ENCODE results near the gene SLC18B1.
"Not testable (repeated sequence)": the region's sequence is repeated elsewhere in the genome, so short reads cannot be mapped to it uniquely, and the experiment has no call there.

The SLC18B1 gene

DNA sequence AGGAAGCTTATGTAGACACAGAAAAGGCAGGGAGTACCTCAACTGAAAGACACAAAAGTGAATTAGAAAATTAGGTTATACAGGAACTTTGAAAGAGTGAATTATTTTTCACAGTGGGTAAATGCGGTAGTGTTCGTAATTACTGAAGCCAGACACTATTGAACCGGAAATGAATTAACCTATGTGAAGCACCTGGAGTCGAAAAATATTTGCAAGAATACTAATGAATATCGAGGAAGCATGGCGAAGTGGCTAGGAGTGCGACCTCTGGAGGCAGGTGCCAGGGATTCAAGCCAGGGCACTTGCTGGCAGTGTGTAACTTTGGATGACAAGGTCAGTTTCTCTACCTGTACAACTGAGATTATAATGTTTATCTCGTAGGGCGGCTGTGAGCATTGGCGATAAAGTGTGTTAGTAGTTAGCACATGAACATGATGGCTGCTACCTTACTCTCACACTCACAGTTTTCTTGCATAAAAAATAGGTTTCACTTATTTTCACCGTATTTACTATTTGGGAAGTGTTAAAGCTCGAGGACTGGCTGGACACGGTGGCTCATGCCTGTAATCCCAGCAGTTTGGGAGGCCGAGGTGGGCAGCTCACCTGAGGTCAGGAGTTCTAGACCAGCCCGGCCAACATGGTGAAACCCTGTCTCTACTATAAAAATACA is 567 bp upstream of the SLC18B1 start:
- DNase-seq (ENCODE audit: low read depth in 2 of 2) = no peak

GRCh38 chr6:132795461-132795860 is 3.0 kb downstream of the SLC18B1 start:
- DNase-seq (ENCODE audit: low read depth in 2 of 2) = no peak

DNA sequence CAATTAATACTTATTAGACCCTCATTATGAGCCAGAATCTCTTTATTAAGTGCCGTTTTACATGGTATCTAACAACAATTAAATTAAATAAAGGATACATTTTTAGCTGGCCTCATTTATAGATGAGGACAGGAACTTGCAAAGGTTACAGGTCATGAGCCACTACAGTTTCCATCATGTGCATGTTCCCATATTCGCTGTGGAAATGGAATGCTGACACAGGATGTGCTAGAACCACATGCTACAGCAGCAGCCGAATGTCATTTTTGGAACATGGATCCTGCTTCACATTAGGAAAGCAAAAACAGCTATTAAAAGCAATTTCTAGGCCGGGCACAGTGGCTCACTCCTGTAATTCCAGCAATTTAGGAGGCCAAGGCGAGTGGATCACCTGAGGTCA is 5.9 kb downstream of the SLC18B1 start:
- no peak for DNase-seq (ENCODE audit: low read depth in 2 of 2)

- DNase-seq (ENCODE audit: low read depth in 2 of 2) = no peak
Measured at GRCh38 chr6:132790450-132790849, 8.0 kb downstream of the SLC18B1 start.

- no peak for DNase-seq (ENCODE audit: low read depth in 2 of 2)
Measured at GRCh38 chr6:132789396-132789776, 9.1 kb downstream of the SLC18B1 start.

GRCh38 chr6:132788658-132789395 is 9.6 kb downstream of the SLC18B1 start:
- no peak for DNase-seq (ENCODE audit: low read depth in 2 of 2)

- no peak for DNase-seq (ENCODE audit: low read depth in 2 of 2)
Measured at GRCh38 chr6:132785936-132786335, 12.5 kb downstream of the SLC18B1 start.

- no peak for DNase-seq (ENCODE audit: low read depth in 2 of 2)
Measured at GRCh38 chr6:132780770-132781371, 17.6 kb downstream of the SLC18B1 start.

DNA sequence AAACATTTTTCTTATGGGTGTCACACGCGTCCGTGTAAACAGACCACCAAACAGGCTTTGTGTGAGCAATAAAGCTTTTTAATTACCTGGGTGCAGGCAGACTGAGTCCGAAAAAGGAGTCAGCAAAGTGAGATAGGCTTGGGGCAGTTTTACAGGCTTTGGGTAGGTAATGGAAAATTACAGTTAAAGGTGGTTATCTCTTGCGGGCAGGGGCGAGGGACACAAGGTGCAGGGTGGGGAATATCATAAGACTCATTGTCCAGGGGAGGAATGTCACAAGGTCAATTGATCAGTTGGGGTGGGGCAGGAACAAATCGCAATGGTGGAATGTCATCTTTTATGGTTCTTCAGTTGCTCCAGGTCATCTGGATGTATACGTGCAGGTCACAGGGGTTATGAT is 20.6 kb downstream of the SLC18B1 start:
- not testable (repeated sequence) for DNase-seq (ENCODE audit: low read depth in 2 of 2)

GRCh38 chr6:132768051-132768517 is 30.4 kb downstream of the SLC18B1 start:
- no peak for DNase-seq (ENCODE audit: low read depth in 2 of 2)

DNA sequence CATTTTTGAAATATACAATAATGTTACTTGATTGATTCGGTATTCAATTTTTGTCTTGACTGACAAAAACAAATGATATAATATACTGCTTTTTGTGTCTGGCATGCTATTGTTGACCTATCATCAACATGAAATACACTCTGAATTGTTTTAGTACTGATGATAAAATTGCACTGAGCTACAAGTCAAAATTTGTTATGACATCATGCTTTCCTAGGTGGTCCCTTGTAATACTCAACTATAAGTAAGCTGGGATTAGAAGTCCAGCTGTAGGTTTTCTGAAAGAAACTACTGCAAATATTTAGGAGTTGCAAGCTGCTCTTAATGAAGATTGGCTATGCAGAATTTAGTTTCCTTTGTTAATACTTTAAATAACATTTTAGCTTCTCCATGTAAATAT is 32.9 kb downstream of the SLC18B1 start:
- DNase-seq (ENCODE audit: low read depth in 2 of 2) = no peak

DNA sequence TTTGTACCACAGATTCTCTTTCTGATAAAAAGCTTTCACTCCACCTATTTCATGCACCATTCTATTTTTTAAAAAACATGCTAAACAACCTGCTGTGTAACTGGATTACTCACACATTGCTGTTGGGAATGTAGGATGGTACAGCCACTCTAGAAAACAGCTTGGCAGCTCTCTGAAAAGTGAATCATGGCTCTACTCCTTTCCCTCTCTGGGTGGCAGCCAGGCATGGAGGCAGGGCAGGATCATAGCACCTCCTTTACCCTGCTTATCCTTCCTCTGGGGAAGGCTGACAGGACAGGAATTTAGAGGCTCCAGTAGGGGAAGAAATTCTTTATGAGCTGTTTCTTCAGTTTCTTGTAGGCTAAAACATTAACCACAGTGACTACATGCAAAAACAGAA is 34.1 kb downstream of the SLC18B1 start:
- peak; percentile 45 to 46 for DNase-seq (ENCODE audit: low read depth in 2 of 2)

DNA sequence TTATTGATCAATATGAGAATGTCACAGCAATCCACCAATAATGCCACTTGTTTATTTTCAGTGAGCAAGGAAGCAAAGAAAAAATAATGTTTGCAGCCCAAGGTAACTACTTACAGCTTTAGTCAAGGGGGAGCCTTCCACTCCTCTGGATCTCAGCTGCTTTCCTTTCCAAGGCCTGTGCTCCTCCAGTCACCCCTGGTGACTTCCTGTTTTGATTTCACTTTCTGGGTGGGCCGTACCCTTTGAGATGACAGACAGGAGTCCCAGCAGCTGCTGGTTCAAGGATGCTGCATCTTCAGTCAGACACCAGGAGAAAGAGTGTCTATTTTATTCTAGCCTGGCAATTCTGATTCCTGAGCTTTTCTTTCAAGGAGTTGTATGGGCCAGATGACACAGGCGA is 35.2 kb downstream of the SLC18B1 start:
- no peak for DNase-seq (ENCODE audit: low read depth in 2 of 2)

DNA sequence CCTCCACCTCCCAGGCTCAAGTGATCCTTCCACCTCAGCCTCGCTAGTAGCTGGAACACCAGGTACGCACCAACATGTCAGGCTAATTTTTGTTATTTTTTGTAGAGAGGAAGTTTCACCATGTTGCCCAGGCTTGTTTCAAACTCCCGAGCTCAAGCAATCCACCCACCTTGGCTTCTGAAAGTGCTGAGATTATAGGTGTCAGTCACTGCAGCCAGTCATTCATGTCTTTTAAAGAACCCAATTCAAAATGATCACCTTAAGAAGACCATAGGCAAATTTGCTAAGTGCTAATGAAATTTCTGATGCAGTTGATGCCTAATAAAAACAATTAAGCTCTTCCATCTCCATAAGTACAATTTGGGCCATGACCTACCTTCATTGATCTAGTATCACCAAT is 38.2 kb downstream of the SLC18B1 start:
- no peak for DNase-seq (ENCODE audit: low read depth in 2 of 2)

- no peak for DNase-seq (ENCODE audit: low read depth in 2 of 2)
Measured at GRCh38 chr6:132758689-132759088, 39.7 kb downstream of the SLC18B1 start.

GRCh38 chr6:132752255-132752654 is 46.2 kb downstream of the SLC18B1 start:
- no peak for DNase-seq (ENCODE audit: low read depth in 2 of 2)

- DNase-seq (ENCODE audit: low read depth in 2 of 2) = no peak
Measured at GRCh38 chr6:132751828-132752227, 46.6 kb downstream of the SLC18B1 start.

- no peak for DNase-seq (ENCODE audit: low read depth in 2 of 2)
Measured at GRCh38 chr6:132751306-132751705, 47.1 kb downstream of the SLC18B1 start.

DNA sequence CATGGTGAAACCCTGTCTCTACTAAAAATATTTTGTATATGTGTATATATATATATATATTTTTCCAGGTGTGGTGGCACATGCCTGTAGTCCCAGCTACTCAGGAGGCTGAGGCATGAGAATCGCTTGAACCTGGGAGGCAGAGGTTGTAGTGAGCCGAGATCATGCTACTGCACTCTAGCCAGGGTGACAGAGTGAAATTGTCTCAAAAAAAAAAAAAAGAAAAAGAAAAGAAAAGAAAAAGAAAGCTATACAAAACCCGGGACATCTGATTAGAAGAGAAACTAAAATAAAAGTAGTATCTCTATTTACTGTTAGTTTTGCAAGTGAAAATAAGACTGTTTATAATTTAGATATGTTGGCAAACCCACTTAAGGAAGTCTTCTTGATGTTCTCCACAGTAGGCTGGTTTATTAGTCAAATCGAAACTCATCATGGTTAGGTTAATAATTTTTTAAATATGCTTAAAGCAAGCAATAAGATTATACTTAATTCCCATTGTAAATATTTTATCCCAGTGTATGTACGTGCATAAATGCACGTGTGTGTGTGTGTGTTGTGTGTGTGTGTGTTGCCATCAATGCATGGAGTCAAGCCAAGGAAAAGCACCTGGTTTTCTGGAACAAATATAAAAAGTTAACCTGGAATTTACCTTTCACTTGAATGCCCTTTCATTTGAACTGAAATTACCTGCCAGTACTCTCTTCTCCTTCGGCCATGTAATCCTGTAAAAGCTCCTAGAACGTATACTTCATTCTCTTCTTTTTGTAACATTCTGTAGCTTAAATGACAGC is 47.8 kb downstream of the SLC18B1 start:
- DNase-seq (ENCODE audit: low read depth in 2 of 2) = no peak

GRCh38 chr6:132749111-132749510 is 49.3 kb downstream of the SLC18B1 start:
- peak in 1 of 2 experiments; percentile 9 for DNase-seq (ENCODE audit: low read depth in 2 of 2)

DNA sequence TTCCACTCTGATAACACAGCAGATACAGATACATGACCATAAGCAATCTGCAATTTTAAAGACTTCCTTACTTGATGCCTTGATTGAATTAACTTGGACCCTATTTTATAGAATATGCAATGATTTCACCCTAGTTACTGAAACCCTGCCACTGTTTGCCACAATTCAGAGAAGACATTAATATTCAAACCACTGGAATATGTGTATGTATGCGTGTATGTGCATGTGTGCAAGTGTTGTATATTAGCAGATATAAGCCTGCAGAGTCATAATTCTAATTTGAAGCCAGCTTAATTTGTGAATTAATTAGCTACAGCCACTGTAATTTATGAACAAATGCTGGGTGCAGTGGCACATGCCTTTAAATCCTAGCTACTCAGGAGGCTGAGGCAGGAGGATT is 50.0 kb downstream of the SLC18B1 start:
- DNase-seq (ENCODE audit: low read depth in 2 of 2) = no peak

- DNase-seq (ENCODE audit: low read depth in 2 of 2) = no peak
Measured at GRCh38 chr6:132746048-132746447, 52.4 kb downstream of the SLC18B1 start.
